Activated naive CD8-positive, alpha-beta T cell treated with anti-CD3 and anti-CD28 coated beads for 36 hours (primary cell): Measurements from ENCODE around the gene SLC3A2. TPM values are rescaled to one million over a fixed set of nuclear protein-coding genes. Genes with fewer than 3 reads are reported as not detected.

Source experiments
- total RNA-seq, 2 experiments: library from RNA; stranded (reverse); gene quantifications; one replicate each; pipeline ENCODE4 v1.2.3, GENCODE V29; 2021

Gene SLC3A2
- total RNA-seq, 2 experiments from 2014 or later: 408 to 428 TPM

Other genes with a start within 250 kb of the SLC3A2 start
- 100 to 1,000 TPM; 198 to 211 TPM for gene GANAB, start 234.3 kb upstream of the SLC3A2 start, total RNA-seq
- 10 to 100 TPM; 41.2 TPM for gene INTS5, start 227.6 kb upstream of the SLC3A2 start, total RNA-seq
- gene C11orf98, start 215.7 kb upstream of the SLC3A2 start, total RNA-seq: 100 to 1,000 TPM; 147 to 159 TPM
- gene CSKMT, start 215.6 kb upstream of the SLC3A2 start, total RNA-seq: 10 to 100 TPM; 28.7 to 39.7 TPM
- gene UQCC3, start 209.2 kb upstream of the SLC3A2 start, total RNA-seq: 1 to 10 TPM; 5.0 to 5.7 TPM
- 10 to 100 TPM; 22.6 to 26.0 TPM for gene LBHD1, start 208.6 kb upstream of the SLC3A2 start, total RNA-seq
- 100 to 1,000 TPM; 123 to 124 TPM for gene UBXN1, start 201.8 kb upstream of the SLC3A2 start, total RNA-seq
- gene LRRN4CL, start 191.4 kb upstream of the SLC3A2 start, total RNA-seq: under 1 TPM; 0.16 to 0.21 TPM
- gene BSCL2, start 173.5 kb upstream of the SLC3A2 start, total RNA-seq: 10 to 100 TPM; 22.7 to 23.7 TPM
- not detected for gene GNG3, start 173.2 kb upstream of the SLC3A2 start, total RNA-seq
- gene HNRNPUL2, start 153.4 kb upstream of the SLC3A2 start, total RNA-seq: 10 to 100 TPM; 54.4 to 56.3 TPM
- 10 to 100 TPM; 29.3 to 33.4 TPM for gene TTC9C, start 152.4 kb upstream of the SLC3A2 start, total RNA-seq
- gene ZBTB3, start 126.7 kb upstream of the SLC3A2 start, total RNA-seq: 1 to 10 TPM; 4.8 to 6.3 TPM
- 100 to 1,000 TPM; 125 to 131 TPM for gene POLR2G, start 119.3 kb upstream of the SLC3A2 start, total RNA-seq
- gene TAF6L, start 109.5 kb upstream of the SLC3A2 start, total RNA-seq: 10 to 100 TPM; 22.0 to 22.1 TPM
- gene TMEM179B, start 93.5 kb upstream of the SLC3A2 start, total RNA-seq: 10 to 100 TPM; 30.7 to 34.3 TPM
- 1 to 10 TPM; 9.4 to 10.0 TPM for gene TMEM223, start 88.9 kb upstream of the SLC3A2 start, total RNA-seq
- gene NXF1, start 75.5 kb upstream of the SLC3A2 start, total RNA-seq: 100 to 1,000 TPM; 107 to 111 TPM
- 10 to 100 TPM; 19.5 to 20.4 TPM for gene STX5, start 48.8 kb upstream of the SLC3A2 start, total RNA-seq
- not detected for gene TEX54, start 48.1 kb upstream of the SLC3A2 start, total RNA-seq
- gene WDR74, start 41.3 kb upstream of the SLC3A2 start, total RNA-seq: 100 to 1,000 TPM; 139 to 141 TPM
- not detected for gene CHRM1, start 40.5 kb downstream of the SLC3A2 start, total RNA-seq
- gene SLC22A6, start 104.1 kb downstream of the SLC3A2 start, total RNA-seq: not detected
- gene SLC22A8, start 134.9 kb downstream of the SLC3A2 start, total RNA-seq: not detected